ENCODE measurements around the gene PECR.
"Not testable (repeated sequence)": the region's sequence is repeated elsewhere in the genome, so short reads cannot be mapped to it uniquely, and the experiment has no call there.

The PECR gene

DNA sequence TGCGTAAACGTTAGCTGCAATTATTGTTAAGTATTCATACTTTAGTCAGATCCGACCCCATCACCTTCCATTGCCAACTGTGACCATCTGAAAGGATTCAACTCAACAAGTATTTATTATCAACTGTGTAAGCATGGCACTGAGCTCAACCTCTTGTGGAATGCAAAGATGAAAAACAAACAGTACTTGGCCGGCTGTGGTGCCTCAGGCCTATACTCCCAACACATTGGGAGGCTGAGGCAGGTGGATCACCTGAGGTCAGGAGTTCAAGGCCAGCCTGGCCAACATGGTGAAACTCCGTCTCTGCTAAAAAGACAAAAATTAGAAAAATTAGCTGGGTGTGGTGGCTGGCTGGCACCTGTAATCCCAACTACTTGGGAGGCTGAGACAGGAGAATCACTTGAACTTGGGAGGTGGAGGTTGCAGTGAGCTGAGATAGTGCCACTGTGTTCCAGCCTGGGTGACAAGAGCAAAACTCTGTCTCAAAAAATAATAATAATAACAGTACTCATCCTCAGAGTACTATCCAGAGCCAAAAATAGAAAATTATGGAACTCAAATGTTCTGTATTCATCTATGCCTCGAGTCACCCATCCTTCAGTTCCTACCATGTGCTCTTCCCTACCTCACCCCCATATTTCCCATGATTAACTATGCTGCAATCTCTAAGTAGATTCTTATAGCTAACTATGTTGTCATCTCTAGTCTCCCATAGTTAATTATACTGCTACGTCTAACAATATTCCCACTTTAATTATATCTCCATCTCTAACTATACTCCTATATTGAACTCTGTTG lies 59.6 kb downstream of the PECR start:
- ATAC-seq (replicated peaks) = no peak
- Mint-ChIP-seq H3K27me3 (no peaks in the 10 kb centered on the region), H3K27ac (no peak overlapping the region), H3K36me3 (ENCODE audit: insufficient read depth) (no peaks in the 10 kb centered on the region), H3K4me3 (no peak overlapping the region), H3K4me1 (ENCODE audit: low read depth in 2 of 2) (peaks cover 5 to 7% of the 10 kb centered on the region in 2 donors), H3K9me3 (no peaks in the 10 kb centered on the region)
- no peak for DNase-seq

- Mint-ChIP-seq H3K4me3 (no peak overlapping the region), H3K36me3 (ENCODE audit: insufficient read depth) (peaks cover 2% of the 10 kb centered on the region), H3K9me3 (no peaks in the 10 kb centered on the region), H3K27me3 (no peaks in the 10 kb centered on the region), H3K27ac (no peak overlapping the region), H3K4me1 (ENCODE audit: low read depth in 2 of 2) (peaks cover 25 to 34% of the 10 kb centered on the region in 2 donors)
- ATAC-seq (replicated peaks) = no peak
- no peak for DNase-seq
Observed at GRCh38 chr2:216018709-216019108, 62.9 kb downstream of the PECR start.

DNA sequence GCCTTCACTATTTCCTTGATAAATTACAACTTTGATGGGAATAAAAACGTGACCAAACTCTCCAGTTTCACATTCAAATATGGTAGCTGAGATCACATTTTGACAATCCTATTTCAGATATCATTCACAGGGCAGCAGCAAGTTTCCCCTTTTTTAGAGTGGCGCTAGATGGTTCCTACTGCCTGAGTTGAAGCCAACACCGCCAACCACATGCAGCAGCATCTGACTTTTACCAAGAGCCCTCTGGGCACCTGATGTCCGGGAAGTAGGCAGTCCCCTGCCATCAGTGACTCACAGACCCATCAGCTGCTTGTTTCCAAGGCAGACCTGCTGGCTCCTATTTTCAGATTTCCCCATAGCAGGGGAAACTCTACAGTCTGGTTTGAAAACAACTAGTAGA lies 64.2 kb downstream of the PECR start:
- ATAC-seq (replicated peaks) (no peak), DNase-seq (no peak)
- Mint-ChIP-seq H3K4me3 (peak overlapping the region; percentile 46 to 51), H3K36me3 (ENCODE audit: insufficient read depth) (peaks cover 2% of the 10 kb centered on the region), H3K9me3 (no peaks in the 10 kb centered on the region), H3K27me3 (no peaks in the 10 kb centered on the region), H3K27ac (peak overlapping the region; percentile 83 to 95), H3K4me1 (ENCODE audit: low read depth in 2 of 2) (peaks cover 33 to 41% of the 10 kb centered on the region in 2 donors)

DNA sequence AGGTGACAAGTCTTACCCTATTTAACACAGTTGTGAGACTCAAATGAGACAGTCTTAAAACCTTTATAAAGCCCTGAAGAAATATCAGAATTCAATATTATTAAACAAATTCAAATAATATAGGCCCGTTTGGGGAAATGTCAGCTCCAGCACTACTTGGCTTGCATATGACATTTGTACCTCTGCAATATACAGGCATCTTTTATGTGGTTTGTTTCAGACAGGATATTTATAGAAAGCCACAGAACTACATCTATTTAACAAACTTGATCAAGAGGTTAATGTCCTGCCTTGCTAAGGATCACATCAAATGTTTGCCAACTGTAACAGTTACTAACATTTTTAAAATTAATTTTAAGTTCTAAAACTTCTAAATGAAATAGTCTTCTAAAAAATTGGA lies 65.0 kb downstream of the PECR start:
- H3K4me1 Mint-ChIP-seq (ENCODE audit: low read depth in 2 of 2) = peaks cover 38 to 49% of the 10 kb centered on the region in 2 donors
- peak; percentile 16 for ATAC-seq (replicated peaks)
- no peaks in the 10 kb centered on the region for H3K9me3 Mint-ChIP-seq
- peaks cover 2% of the 10 kb centered on the region for H3K36me3 Mint-ChIP-seq (ENCODE audit: insufficient read depth)
- no peak for DNase-seq
- H3K4me3 Mint-ChIP-seq = peak overlapping the region; percentile 28 to 46
- peak overlapping the region; percentile 83 to 95 for H3K27ac Mint-ChIP-seq
- H3K27me3 Mint-ChIP-seq = no peaks in the 10 kb centered on the region

DNA sequence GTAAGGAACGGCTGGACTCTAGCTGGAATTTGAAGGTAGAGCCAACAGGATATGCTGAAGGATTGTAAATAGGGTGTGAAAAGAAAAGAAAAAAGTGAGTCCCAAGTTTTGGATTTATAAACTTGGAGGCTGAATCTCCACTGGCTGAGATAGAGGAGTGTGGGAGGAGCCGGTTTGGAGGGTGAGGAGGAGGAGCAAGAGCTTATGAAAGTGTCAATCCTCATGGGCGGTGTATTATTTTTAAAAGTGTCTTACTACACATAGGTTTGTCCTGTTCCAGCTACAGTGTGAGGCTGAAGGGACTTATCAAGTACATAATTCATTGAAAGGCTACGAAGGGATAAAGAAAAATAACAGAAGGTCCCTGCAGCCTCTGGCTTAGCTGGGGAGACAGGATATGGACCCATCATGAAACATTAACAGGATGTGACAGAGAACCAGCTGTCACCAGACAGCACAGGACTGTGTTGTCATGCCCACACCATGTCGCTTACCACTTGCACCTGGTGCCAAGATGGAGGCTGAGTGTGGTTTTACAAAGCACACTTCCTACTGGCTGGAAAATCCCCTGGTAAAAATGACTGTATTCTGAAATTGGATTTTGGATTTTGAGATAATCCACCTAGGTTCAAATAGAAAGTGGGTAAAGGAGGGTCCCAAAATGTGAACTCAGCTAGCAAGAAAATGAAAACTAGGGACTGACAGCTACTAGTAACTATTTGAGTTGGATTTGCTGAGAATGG lies 65.7 kb downstream of the PECR start:
- Mint-ChIP-seq H3K27ac (peak overlapping the region; percentile 83 to 95), H3K27me3 (no peaks in the 10 kb centered on the region), H3K36me3 (ENCODE audit: insufficient read depth) (peaks cover 2% of the 10 kb centered on the region), H3K9me3 (no peaks in the 10 kb centered on the region), H3K4me3 (peak overlapping the region; percentile 28 to 46), H3K4me1 (ENCODE audit: low read depth in 2 of 2) (peaks cover 39 to 51% of the 10 kb centered on the region in 2 donors)
- peak; percentile 74 for ATAC-seq (replicated peaks)
- peak; percentile 41 to 50 (median 43) for DNase-seq

GRCh38 chr2:216014986-216015385 lies 66.6 kb downstream of the PECR start:
- Mint-ChIP-seq H3K4me3 (peak overlapping the region; percentile 11 to 46), H3K4me1 (ENCODE audit: low read depth in 2 of 2) (peaks cover 39 to 51% of the 10 kb centered on the region in 2 donors), H3K27me3 (no peaks in the 10 kb centered on the region), H3K9me3 (no peaks in the 10 kb centered on the region), H3K36me3 (ENCODE audit: insufficient read depth) (peaks cover 2% of the 10 kb centered on the region), H3K27ac (peak overlapping the region; percentile 83 to 95)
- ATAC-seq (replicated peaks) (no peak), DNase-seq (no peak)

- no peak for DNase-seq
- Mint-ChIP-seq H3K36me3 (ENCODE audit: insufficient read depth) (peaks cover 2% of the 10 kb centered on the region), H3K27me3 (no peaks in the 10 kb centered on the region), H3K27ac (peak overlapping the region in 1 of 2 donors; percentile 90), H3K4me3 (peak overlapping the region; percentile 16 to 89), H3K9me3 (no peaks in the 10 kb centered on the region), H3K4me1 (ENCODE audit: low read depth in 2 of 2) (peaks cover 39 to 51% of the 10 kb centered on the region in 2 donors)
- ATAC-seq (replicated peaks) = no peak
Observed at GRCh38 chr2:216014006-216014405, 67.6 kb downstream of the PECR start.

DNA sequence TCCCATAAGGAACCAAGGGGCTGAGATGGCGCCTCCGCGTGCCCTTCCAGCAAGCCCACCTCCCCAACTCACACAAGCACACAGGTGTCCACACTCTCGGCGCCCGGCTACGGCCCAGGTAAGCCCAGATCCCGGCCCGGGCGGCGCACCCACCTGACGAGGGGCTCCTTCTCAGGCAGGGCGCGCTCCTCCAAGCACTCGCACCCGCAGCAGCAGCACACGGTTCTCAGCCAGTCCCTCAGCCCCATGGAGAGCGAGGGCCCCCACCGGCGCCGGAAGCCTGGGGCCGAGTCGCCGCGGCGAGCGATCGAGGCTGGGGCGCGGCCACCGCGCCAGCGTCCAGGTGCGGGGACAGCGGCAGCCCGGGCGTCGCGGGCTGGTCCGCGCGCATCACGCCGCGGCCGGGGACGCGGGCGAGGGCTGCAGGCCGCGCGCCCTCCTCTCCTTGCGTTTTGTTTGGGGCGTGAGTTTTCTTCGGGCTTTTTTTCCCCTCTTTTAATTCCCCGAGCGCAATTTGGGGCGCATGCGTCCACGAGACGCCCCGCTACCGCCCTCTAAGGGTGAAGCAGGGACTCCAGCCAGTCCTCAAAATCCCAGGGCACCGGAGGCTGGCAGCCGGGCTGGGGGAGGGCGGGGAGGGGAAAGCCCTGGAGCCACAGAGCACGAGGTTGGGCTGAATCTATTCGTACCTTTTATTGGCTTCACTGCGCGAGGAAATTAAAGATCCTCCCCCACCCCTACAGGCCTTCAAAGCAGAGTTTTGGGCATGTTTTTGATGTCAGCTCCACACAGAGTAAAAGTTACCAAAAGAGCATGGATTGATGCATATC lies 68.3 kb downstream of the PECR start, which contains the start of gene MREG:
TSS of gene MREG (minus strand) at position 472 of the 830 bp plus-strand sequence. CDS start at position 248, 224 bp downstream.
- peak; percentile 72 for ATAC-seq (replicated peaks)
- peak; percentile 84 to 86 (median 86) for DNase-seq
- H3K27ac Mint-ChIP-seq = peak within 1 kb of the TSS; percentile 90
- H3K27me3 Mint-ChIP-seq = no peaks in the 10 kb centered on the region
- peaks cover 39 to 51% of the 10 kb centered on the region in 2 donors for H3K4me1 Mint-ChIP-seq (ENCODE audit: low read depth in 2 of 2)
- peak within 1 kb of the TSS; percentile 89 for H3K4me3 Mint-ChIP-seq
- H3K9me3 Mint-ChIP-seq = no peaks in the 10 kb centered on the region
- H3K36me3 Mint-ChIP-seq (ENCODE audit: insufficient read depth) = peaks cover 2% of the 10 kb centered on the region

DNA sequence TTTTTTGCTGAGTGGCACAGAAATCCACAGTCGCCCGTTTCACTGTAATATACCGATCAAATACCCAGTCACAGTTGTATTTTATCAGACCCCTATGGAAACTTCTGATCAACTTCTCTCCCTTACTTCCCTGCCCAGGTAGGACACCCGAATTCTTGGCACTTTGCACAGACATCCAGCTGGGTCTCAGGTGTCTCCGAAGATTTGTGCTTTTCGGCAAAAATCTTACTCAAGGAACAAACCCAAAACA lies 68.9 kb downstream of the PECR start:
- ATAC-seq (replicated peaks) = no peak
- Mint-ChIP-seq H3K36me3 (ENCODE audit: insufficient read depth) (peaks cover 2% of the 10 kb centered on the region), H3K9me3 (no peaks in the 10 kb centered on the region), H3K27me3 (no peaks in the 10 kb centered on the region), H3K4me1 (ENCODE audit: low read depth in 2 of 2) (peaks cover 39 to 51% of the 10 kb centered on the region in 2 donors), H3K27ac (peak overlapping the region; percentile 90), H3K4me3 (peak overlapping the region; percentile 89)
- DNase-seq = no peak

- H3K9me3 Mint-ChIP-seq = no peaks in the 10 kb centered on the region
- peak overlapping the region; percentile 90 for H3K27ac Mint-ChIP-seq
- ATAC-seq (replicated peaks) = no peak
- peaks cover 36 to 46% of the 10 kb centered on the region in 2 donors for H3K4me1 Mint-ChIP-seq (ENCODE audit: low read depth in 2 of 2)
- H3K36me3 Mint-ChIP-seq (ENCODE audit: insufficient read depth) = peaks cover 2% of the 10 kb centered on the region
- H3K4me3 Mint-ChIP-seq = peak overlapping the region; percentile 89
- DNase-seq = no peak
- H3K27me3 Mint-ChIP-seq = no peaks in the 10 kb centered on the region
Observed at GRCh38 chr2:216012133-216012829, 69.3 kb downstream of the PECR start.

GRCh38 chr2:216009215-216009614 lies 72.4 kb downstream of the PECR start:
- H3K4me3 Mint-ChIP-seq; ATAC-seq (replicated peaks); H3K36me3 Mint-ChIP-seq (ENCODE audit: insufficient read depth); DNase-seq; H3K27ac Mint-ChIP-seq; H3K27me3 Mint-ChIP-seq; H3K9me3 Mint-ChIP-seq: not testable (repeated sequence)
- peaks cover 30 to 43% of the 10 kb centered on the region in 2 donors for H3K4me1 Mint-ChIP-seq (ENCODE audit: low read depth in 2 of 2)

- peaks cover 4% of the 10 kb centered on the region for H3K36me3 Mint-ChIP-seq (ENCODE audit: insufficient read depth)
- ATAC-seq (replicated peaks) = no peak
- H3K4me1 Mint-ChIP-seq (ENCODE audit: low read depth in 2 of 2) = peaks cover 38 to 49% of the 10 kb centered on the region in 2 donors
- H3K27ac Mint-ChIP-seq = no peak overlapping the region
- DNase-seq = no peak
- H3K4me3 Mint-ChIP-seq = no peak overlapping the region
- no peaks in the 10 kb centered on the region for H3K27me3 Mint-ChIP-seq
- H3K9me3 Mint-ChIP-seq = no peaks in the 10 kb centered on the region
Observed at GRCh38 chr2:216008387-216008786, 73.2 kb downstream of the PECR start.
